Loucy (cell line): ENCODE results near the gene PRKX.

Experiments used
- EZH2phosphoT487 ChIP-seq: fragments of 200-600 bp; IDR thresholded peaks from 2 replicates; pipeline ENCODE4 v1.6.1; 2018; ENCODE audit warnings: antibody characterized with exemption, mild to moderate bottlenecking, moderate library complexity, borderline replicate concordance
- TF ChIP-seq, protein P1 (sequence below): fragments of 200-600 bp; sonication (generic); conservative IDR thresholded peaks from 2 replicates; pipeline ENCODE4 v1.5.1; 2014; ENCODE audit warnings: mild to moderate bottlenecking, antibody characterized with exemption, low read length

DNA sequence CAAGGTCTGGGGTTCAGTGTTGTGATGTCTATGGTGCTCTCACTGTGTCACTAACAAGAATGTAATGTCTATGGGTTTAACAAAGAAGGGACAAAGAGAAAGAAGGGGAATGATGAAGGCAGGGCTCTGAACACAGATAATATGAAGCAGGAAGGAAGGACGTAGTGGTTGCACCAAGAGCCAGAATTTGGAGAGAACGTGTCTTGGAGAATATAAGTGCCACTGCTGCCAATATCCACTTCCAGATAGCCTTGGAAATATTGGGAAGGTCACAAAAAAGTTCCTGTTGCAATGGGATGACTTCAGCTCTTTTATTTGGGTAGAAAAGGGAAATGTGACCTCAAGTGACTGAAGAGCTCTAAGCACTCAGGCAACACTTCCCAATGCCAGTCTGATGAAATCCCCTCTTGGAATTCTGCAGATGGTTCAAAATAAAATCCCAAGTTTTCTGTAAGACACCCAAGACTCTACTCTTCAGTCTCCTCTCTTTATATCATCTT is 131.8 kb downstream of the PRKX start:
- TF ChIP-seq, protein P1, sequence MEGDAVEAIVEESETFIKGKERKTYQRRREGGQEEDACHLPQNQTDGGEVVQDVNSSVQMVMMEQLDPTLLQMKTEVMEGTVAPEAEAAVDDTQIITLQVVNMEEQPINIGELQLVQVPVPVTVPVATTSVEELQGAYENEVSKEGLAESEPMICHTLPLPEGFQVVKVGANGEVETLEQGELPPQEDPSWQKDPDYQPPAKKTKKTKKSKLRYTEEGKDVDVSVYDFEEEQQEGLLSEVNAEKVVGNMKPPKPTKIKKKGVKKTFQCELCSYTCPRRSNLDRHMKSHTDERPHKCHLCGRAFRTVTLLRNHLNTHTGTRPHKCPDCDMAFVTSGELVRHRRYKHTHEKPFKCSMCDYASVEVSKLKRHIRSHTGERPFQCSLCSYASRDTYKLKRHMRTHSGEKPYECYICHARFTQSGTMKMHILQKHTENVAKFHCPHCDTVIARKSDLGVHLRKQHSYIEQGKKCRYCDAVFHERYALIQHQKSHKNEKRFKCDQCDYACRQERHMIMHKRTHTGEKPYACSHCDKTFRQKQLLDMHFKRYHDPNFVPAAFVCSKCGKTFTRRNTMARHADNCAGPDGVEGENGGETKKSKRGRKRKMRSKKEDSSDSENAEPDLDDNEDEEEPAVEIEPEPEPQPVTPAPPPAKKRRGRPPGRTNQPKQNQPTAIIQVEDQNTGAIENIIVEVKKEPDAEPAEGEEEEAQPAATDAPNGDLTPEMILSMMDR = no peak
- no peak for TF ChIP-seq EZH2phosphoT487
